Measurements from ENCODE around the gene DLGAP1. TPM values are rescaled to one million over a fixed set of nuclear protein-coding genes. Genes with fewer than 3 reads are reported as not detected.
A peak's percentile ranks its signal among the peaks of the same experiment; 100 is the strongest.
"Not testable (repeated sequence)": the region's sequence is repeated elsewhere in the genome, so short reads cannot be mapped to it uniquely, and the experiment has no call there.

DLGAP1 gene
- total RNA-seq, 1 donor from 2014 or later, result 0.52 TPM

DNA sequence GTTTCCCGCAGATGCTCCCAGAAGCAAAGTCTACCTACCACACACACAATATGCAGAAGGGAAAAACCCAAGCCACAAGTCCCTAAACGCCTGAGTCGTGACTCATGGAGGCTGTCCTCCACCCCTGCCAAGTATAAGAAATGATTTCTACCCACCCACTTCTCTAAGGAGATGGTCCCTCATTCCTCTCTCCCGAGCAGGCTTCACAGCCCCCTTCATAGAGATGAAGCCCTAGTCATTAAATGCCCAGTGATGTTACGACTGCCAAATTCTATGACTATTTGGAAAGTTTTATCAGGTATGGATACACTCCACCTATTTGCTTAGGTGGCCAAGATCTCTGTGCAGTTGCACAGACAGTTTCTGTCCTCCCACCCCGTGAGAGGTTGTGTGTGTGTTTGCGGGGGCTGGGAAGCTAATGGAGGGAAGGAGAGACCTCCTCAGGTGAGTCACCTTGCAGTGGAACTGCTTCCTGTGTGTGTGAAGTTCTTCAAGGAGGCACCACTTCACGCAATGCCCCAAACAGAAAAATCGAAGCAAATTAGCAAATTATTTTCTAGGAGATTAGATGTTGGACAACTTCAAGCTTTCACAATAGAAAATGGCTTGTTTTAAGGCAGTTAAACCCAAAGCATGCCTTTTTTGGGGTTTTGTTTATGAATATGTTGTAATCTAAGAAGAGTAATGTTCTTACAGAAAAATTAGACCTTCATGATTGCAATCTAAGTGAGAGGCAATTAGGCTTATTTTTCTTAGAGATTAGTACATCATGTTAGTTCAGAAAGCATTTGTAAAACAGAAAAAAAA lies 830.0 kb downstream of the DLGAP1 start:
- DNase-seq (ENCODE audit: low spot score), result no peak

DNA sequence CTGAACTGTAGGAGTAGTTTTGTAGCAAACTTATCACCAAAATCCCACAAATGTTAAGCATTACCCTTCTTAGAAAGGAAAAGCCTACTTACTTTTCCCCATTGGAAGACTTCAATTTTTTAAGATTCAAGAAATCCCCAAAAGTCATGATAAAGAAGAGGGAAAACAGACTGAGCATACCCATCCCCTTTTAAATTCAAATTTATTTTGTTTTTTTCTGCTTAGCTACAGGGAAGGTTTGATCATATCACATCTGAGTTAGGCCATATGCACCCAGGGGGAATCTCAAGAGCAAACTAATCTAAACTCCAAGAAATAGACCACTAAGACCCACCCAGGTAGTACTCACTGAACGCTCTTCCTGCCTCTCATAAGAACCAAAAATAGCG lies 830.6 kb downstream of the DLGAP1 start:
- DNase-seq (ENCODE audit: low spot score), result no peak

DNA sequence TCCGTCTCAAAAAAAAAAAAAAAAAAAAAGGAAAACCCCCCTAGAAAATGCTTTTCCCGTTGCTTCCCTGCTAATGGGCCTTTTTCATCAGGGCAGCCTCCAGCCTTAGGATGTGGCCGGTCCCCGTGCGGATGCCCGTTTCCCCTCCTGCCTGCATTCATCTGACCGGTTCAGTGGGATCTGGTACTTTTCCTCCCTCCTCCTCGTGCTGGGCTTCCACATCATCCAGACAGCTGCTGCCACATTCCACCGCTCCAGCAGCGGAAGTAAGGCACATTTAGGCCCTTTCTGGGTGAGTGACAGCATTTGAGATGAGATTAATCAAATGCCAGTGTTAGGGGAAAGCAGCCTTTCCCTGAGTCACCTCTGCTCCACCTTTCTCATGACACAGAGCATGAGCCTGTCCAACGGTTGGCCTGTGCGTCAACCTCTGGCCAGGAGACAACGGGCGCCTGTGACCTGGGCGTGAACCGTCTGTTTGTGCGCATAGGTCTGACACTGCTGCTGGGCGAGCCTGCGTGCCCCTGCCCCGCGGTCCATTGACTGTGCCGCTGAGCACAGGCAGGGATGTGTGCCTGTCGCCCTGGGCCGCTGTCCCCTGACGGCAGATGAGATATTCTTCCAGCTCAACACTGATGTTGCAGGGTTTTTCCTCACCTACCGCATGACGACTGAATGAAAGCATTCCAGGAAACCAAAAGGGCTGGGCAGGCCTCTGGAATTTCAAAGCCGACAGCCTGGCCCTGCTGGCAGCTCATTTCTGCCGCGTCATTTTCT lies 831.1 kb downstream of the DLGAP1 start:
- peak; percentile 68 for DNase-seq (ENCODE audit: low spot score)

DNA sequence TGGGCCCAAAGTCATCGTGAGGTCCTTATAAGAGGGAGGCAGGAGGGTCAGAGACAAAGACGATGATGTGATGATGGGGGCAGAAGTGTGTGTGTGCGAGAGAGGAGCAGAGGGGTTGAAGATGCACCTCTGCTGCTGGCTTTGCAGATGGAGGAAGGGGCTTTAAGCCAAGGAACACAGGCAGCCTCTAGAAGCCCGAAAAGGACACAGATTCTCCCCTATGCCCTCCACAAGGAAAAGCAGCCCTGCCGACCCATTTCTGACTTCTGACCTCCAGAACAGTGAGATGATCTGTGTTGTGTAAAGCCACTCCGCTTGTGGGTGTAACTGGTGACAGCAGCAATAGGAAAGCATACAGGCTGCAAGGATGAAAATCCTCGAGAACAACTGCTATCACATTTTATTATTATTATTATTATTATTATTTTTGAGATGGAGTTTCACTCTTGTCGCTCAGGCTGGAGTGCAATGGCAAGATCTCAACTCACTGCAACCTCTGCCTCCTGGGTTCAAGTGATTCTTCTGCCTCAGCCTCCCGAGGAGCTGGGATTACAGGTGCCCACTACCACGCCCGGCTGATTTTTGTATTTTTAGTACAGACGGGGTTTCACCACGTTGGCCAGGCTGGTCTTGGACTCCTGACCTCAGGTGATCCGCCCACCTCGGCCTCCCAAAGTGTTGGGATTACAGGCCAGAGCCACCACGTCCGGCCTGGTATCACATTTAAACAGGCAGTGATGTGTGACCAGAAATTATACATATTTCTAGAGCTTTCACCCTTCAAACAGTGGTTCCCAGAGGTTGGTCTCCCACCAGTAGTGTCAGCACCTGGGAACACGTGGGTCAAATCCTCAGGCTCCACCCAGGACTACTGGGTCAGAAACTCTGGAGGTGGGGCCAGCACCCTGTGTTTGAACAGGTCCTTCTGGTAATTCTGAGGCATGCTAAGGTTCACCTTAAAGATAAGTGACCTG lies 834.7 kb downstream of the DLGAP1 start:
- no peak for DNase-seq (ENCODE audit: low spot score)

DNA sequence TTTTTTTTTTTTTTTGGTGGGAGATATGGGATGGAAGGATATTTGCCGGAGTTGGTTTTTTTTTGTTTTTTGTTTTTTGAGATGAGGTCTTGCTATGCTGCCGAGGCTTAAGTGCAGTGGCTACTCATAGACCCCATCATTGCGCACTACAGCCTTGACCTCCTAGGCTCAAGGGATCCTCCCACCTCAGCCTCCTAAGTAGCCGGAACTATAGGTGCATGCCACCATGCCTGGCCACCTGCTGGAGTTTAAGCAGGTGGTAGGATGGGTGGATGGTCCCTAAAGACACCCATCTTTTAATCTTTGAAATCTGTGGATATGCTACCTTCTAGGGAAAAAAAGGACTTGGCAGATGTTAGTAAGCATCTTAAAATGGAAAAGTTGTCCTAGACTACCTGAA lies 835.4 kb downstream of the DLGAP1 start:
- DNase-seq (ENCODE audit: low spot score), result no peak

DNA sequence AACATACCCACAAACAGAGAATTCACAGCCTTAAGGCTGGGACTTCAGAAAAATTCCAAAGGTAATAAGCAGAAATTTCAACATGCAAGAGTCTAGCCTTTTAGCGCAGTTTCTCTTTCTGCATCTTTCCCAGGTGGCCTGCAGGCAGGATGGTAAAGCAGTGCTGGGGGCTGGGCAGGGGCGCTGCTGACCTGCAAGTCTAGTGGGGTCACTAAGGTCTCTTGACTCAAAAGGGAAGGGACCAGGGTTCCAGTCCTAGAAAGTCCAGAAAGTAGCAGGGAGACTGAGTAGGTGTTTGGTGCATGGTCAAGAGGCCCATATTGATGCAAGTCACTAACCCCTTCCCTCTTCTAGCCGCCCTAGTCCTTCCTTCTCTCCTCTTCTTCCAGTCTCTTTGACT lies 835.9 kb downstream of the DLGAP1 start:
- no peak for DNase-seq (ENCODE audit: low spot score)

DNA sequence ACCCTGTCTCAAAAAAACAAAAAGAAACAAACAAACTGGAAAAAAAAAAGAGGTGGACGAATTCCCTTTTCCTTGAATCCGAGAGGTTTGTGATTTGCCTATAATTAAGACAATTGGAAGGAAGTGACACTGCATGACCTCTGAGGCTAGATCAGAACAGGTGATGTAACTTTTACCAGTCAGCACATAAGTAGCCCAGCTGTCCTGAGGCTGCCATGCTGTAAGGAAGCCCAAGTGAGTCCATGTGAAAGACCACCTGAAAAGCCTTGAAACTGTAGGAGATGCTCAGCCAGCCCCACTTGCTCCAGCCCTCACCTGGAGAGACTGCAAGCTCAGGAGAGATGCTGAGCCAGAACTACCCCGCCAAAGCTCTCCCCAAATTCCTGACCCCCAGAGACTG lies 838.4 kb downstream of the DLGAP1 start:
- DNase-seq (ENCODE audit: low spot score), result no peak

DNA sequence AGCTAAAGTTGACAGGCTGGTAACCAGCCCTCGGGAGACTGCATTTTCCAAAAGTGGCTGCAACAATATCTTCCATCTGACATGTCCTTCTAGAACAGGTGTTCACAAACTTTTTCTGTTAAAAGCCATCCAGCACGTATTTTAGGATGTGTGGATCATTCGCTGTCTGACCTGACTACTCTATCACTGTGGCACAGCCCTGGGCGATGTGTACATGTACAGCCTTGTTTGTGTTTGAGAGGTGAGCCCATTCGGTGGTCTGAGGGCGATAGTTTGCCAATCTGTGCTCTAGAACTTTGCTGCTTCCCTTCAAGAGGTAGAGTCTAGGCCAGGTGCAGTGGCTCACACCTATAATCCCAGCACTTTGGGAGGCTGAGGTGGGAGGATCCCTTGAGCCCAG lies 839.0 kb downstream of the DLGAP1 start:
- no peak for DNase-seq (ENCODE audit: low spot score)

DNA sequence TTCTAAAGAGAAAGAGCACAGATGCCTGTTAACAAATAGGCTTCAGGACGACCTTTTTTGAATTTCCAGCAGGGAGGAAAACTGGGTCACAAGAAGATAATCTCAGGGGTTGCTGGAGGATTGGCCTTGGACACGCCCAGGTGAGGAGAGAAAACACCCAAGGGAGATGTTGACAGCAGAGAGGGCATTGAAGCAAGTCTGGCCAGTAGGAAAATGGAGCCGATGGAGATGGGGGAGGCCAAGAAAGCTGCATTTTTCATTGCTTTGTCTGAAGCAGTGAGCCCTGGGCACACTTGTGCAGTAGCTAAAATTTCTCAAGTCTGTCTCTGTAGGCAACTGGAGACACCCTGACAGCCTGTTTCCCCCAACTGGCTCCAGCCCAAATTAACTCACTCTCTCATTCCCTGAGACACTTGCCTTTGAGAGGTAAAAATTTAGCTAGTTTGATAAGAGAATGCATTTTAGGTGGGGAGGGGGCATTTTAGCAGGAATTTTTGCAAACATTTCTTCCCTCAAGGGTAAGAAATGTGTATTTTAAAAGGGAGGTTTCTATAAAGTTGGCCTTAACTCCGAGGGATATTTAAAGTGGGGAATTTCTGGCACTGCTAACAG lies 839.6 kb downstream of the DLGAP1 start:
- DNase-seq (ENCODE audit: low spot score), result no peak

DNA sequence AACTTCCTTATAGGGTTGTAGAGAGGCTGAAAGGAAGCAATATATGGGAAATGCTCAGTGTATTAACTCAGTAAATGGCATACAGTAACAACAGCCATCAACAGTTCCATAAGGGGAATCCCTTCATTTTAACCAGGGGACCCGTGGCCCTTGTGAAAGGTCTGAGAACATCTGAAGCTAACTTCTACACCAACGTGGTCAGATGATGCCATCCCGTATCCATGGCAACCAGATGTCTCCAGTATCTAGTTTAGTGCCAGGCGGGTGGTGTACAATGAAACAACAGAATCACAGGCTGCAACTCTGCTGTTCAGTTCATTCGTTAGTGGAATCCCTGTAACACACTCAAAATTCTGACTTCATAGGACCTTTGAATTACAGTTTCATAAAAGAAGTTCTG lies 842.8 kb downstream of the DLGAP1 start:
- DNase-seq (ENCODE audit: low spot score), result no peak

DNA sequence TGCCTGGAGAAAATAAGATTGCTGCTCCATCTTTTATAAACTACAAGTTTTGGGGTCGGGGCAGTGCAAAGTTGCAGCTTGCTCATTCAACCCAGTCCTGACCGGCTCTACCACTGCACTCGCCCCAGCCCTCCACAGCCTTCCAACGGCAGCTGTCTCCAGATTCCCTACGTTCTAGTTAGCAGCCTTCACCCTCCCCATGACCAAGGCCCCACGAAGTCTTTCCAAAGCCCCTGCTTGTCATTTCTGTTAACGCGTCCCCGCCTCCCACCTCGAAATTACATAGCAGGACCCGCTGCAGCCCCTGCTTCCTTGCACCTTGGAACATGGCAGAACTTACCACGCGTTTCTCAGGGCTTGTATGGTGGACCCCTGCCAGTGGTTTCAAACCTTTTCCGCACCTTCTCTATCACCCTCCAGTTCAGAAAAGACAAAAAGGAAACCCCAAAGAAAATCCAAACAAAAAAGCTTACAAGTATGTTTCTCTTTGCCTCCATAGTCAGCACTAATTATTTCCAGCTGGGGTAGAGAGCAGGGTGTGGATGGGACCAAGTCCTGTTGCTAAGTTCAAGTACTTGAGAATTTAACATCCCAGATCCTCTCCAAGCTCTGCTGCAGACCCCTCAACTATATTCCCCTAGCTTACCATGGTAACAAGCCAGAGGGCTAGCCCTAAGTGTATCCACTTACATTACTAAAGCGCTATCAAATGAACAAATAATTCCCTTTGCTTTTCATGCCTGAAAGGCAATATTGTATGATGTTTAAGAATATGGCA lies 843.6 kb downstream of the DLGAP1 start:
- no peak for DNase-seq (ENCODE audit: low spot score)

DNA sequence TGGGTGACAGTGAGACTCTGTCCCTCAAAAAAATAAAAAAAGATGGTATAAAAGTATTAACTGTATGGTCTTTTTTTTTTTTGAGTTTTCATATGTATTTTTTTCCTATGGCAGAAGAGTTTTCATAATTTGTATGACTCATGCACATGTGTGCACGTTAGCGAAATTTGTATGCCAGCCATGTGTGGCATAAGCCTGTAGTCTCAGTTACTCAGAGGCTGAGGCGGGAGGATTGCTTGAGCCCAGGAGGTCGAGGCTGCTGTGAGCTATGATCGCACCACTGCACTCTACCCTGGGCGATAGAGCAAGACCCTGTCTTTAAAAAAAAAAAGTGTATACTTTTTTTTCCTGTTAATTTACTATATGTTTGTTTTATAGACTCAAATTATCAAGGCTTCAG lies 844.3 kb downstream of the DLGAP1 start:
- no peak for DNase-seq (ENCODE audit: low spot score)

DNA sequence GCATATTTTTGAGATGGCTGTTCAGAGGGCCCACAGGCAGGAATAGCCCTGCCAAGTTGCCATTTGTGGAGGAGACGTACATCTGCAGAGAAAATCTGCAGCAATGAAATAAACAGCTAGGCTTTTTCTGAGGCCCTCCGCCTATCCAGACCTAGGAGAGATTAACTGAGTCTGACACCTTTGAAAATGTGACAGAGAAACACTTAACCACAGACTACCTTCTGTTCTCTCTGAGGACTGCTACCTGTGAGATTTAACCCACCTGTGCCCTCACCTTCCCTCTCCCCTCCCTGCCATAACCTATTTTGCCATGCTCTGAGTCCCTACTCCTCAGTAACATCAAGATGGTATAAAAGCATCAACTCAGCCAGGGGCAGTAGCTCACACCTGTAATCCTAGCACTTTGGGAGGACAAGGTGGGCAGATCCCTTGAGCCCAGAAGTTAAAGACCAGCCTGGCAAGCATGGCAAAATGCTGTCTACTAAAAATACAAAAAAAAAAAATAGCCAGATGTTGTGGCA lies 844.9 kb downstream of the DLGAP1 start:
- no peak for DNase-seq (ENCODE audit: low spot score)

DNA sequence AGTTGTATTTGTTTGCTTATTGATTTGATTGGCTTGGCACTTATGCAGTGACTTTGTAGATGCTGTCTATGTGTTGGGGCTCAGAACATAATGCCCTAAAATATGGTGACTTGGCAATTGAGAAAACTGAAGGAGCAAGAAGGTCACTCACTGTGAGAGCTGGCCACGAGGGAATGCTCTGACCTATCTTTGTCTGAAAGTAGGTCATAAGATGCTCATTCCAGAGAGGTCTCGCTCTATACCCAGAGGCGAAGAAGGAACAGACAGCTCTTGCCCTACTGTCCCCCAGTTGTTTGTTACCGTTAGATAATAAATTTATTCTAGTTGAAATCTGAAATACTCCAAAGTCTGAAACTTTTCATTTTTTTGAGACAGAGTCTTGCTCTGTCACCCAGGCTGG lies 846.6 kb downstream of the DLGAP1 start:
- DNase-seq (ENCODE audit: low spot score), result no peak

DNA sequence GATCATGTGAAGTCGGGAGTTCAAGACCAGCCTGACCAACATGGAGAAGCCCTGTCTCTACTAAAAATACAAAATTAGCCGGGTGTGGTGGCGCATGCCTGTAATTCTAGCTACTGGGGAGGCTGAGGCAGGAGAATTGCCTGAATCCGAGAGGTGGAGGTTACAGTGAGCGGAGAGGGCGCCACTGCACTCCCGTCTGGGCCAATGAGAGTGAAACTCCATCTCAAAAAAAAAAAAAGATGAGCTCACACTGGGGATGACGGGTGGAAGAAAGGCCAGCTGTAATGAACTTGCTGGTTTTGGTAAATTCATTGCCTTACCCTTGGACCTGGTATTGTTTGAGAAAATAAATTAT lies 847.0 kb downstream of the DLGAP1 start:
- DNase-seq (ENCODE audit: low spot score), result not testable (repeated sequence)

DNA sequence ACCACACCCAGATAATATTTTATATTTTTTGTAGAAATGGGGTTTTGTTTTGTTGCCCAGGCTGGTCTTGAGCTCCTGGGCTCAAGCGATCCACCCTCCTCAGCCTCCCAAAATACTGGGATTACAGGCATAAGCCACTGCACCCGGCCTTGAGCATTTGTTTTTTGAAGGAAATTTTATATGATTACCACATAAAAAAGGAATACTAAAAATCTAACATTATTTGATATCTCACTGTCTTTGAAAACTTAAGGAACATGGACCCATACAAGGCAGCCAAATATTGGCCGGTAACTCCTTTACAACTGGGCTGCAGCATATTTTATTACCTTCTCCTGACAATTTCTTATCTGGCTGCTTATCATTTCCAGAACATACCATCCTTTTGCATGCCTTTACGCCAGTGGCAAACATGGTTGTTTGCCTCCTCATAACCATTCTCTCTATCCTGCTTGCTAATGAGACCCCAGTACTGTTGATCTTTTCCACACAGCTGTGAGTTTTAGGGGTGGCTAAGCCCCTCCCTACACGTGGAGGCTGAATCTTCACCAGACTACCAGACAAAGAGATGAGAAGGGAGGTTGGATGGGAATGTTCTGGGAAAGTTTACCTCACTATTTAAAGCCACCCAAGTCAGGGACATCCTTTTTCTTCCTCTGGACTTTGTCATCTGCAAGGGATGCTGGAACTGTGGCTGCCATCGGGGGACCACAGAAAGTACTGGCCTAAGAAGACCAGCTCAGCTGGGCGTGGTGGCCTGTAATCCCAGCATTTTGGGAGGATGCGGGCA lies 847.6 kb downstream of the DLGAP1 start:
- no peak for DNase-seq (ENCODE audit: low spot score)

DNA sequence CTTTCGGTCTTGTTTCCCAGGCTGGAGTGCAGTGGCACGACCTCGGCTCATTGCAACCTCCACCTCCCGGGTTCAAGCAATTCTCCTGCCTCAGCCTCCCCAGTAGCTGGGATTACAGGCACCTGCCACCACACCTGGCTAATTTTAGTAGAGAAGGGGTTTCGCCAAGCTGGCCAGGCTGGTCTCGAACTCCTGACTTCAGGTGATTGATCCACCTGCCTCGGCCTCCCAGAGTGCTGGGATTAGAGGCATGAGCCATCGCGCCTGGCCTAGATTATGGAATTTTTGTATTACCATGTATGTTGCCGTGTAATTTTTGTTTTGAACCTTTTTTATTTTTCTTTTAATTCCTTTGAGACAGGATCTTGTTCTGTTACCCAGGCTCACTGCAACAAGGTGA lies 848.2 kb downstream of the DLGAP1 start:
- DNase-seq (ENCODE audit: low spot score), result not testable (repeated sequence)

DNA sequence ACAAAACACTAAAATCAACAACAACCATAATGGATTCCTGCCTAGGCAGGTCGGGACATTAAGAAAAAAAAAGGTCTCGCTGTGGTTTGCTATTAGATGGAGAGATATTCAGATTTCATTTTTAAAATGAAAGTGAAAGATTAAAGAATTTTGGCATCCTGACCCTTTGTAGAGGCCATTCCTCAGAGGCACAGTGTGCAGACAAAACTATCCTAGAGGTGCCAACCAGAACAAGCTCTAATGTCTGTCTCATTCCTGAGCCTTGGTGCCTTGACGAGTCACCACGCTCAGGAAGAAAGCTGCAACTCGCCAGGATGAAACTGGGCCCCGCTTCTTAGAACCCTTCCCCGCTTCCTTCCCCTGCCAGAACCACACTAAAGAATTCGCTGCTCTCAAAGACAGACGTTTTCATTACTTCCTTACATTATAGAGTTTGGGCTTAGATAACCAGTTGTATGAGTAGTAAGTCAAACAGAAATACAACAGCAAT lies 849.1 kb downstream of the DLGAP1 start:
- DNase-seq (ENCODE audit: low spot score), result no peak

DNA sequence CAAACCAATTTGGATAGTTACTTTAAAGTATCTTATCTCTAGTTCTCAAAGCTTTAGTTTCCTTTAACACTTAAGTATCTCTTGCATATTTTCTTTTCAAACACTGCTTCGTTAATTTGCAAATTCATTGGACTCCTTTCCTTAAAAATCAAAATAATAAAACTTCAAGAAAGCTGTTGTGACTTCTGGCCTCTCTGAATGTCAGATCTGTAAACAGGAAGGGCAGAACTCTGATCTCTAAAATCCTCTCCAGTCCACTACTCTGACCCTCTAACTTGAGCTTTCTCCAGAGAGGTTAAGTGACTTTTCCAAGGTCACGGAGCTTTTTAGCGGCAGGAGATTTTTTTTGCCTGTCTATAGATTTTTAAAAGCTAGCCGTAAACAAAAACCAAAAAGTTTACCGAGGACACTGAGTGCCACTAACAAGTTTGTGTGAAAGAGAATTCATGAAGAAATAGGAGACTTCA lies 849.6 kb downstream of the DLGAP1 start:
- DNase-seq (ENCODE audit: low spot score), result no peak
